ENCODE results near the gene MAGT1. TPM values are rescaled to one million over a fixed set of nuclear protein-coding genes. Genes with fewer than 3 reads are reported as not detected.

MAGT1 gene
- total and polyA plus RNA-seq, 2 of the 4 experiments (the other 2 are of a cell fraction), result 27.3 to 74.7 TPM

DNA sequence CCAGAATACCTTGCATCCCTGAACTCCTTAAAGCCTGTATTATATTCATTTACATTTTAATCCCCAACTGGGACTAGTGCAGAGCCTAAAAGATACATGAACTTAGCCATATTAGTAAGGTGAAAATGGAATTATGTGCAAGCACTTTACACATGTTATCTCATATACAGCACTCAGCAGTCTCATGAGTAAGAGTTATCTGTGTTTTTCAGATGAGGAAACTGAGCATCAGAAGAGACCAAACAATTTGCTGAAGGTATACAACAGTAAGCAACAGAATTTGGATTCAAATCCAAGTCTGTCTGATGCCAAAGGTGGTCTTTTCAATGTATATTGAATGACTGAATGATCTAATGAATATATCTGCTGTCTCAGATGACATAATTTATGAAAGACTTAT lies 27.6 kb upstream of the MAGT1 start:
- H2AK5ac ChIP-seq (ENCODE audit: low read depth, low read length), result no peak overlapping the region
- no peak overlapping the region for H3K23ac ChIP-seq (ENCODE audit: low read depth, low read length)
- no peak overlapping the region for H3K4ac ChIP-seq (ENCODE audit: low read depth, low read length)
- dilution Hi-C loops (cut with HindIII; ENCODE audit: low sequenced_read_pairs, unreplicated experiment), result no loop called here
- H2AK9ac ChIP-seq (replicated peaks; ENCODE audit: low read depth, low read length, poor library complexity), result no peak overlapping the region
- H2BK5ac ChIP-seq (ENCODE audit: low read depth, low read length, poor library complexity, severe bottlenecking), result no peak overlapping the region
- H3K36me3 ChIP-seq (ENCODE audit: control insufficient read depth, insufficient read depth, low read length), result no peaks in the 10 kb centered on the region
- no peak overlapping the region for H3K27ac ChIP-seq (ENCODE audit: insufficient read depth, low read length)
- POLR2A ChIA-PET (ENCODE audit: unreplicated experiment), result no interaction called here
- no peak overlapping the region for H3K18ac ChIP-seq (ENCODE audit: low read depth, low read length)
- H4K91ac ChIP-seq (ENCODE audit: insufficient read depth, low read depth, low read length), result no peak overlapping the region
- no peak overlapping the region for H3K4me2 ChIP-seq (ENCODE audit: low read depth, low read length)
- in situ Hi-C loops (cut with MboI; ENCODE audit: low sequenced_read_pairs), result no loop called here
- H3K4me1 ChIP-seq (ENCODE audit: control insufficient read depth, insufficient read depth, low read length), result peaks cover 2% of the 10 kb centered on the region; the same call in 1 of the 2 replicates
- BruUV-seq (replicated peaks), result no TSS peak
- H3K79me1 ChIP-seq (ENCODE audit: low read depth in 1 of 2, low read length in 2 of 2), result peaks cover 0 to 7% of the 10 kb centered on the region in 2 experiments; a peak in 2 of 4 replicates
- H4K5ac ChIP-seq (ENCODE audit: low read depth, low read length), result no peak overlapping the region
- no peak overlapping the region for H3K14ac ChIP-seq (replicated peaks; ENCODE audit: low read depth, low read length)
- intact Hi-C loops (cut with micrococcal nuclease), result no loop called here
- TF ChIP-seq MAZ (IDR thresholded peaks at IDR 0.05; ENCODE audit: borderline replicate concordance, low read depth, low read length) (no peak), CEBPB (IDR thresholded peaks at IDR 0.05; ENCODE audit: low read depth, low read length) (no peak), NFE2L2 (IDR thresholded peaks at IDR 0.05; ENCODE audit: low read depth, low read length) (no peak), RFX5 (IDR thresholded peaks at IDR 0.05; ENCODE audit: low read depth, low read length) (no peak), RAD21 (IDR thresholded peaks at IDR 0.05; ENCODE audit: low read length) (no peak), FOS (IDR thresholded peaks at IDR 0.05; ENCODE audit: low read depth, low read length) (no peak), SMC3 (IDR thresholded peaks at IDR 0.05; ENCODE audit: low read depth, low read length) (no peak), MAFK (IDR thresholded peaks at IDR 0.05; ENCODE audit: low read depth, low read length) (no peak), POLR2A (IDR thresholded peaks at IDR 0.05; ENCODE audit: low read depth, low read length) (no peak), BHLHE40 (IDR thresholded peaks at IDR 0.05; ENCODE audit: low read depth, low read length) (no peak), CHD1 (IDR thresholded peaks at IDR 0.05; ENCODE audit: low read depth, low read length) (no peak), RCOR1 (IDR thresholded peaks at IDR 0.05; ENCODE audit: insufficient replicate concordance, low read length) (no peak)
- TF ChIP-seq, protein P1, sequence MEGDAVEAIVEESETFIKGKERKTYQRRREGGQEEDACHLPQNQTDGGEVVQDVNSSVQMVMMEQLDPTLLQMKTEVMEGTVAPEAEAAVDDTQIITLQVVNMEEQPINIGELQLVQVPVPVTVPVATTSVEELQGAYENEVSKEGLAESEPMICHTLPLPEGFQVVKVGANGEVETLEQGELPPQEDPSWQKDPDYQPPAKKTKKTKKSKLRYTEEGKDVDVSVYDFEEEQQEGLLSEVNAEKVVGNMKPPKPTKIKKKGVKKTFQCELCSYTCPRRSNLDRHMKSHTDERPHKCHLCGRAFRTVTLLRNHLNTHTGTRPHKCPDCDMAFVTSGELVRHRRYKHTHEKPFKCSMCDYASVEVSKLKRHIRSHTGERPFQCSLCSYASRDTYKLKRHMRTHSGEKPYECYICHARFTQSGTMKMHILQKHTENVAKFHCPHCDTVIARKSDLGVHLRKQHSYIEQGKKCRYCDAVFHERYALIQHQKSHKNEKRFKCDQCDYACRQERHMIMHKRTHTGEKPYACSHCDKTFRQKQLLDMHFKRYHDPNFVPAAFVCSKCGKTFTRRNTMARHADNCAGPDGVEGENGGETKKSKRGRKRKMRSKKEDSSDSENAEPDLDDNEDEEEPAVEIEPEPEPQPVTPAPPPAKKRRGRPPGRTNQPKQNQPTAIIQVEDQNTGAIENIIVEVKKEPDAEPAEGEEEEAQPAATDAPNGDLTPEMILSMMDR (conservative IDR thresholded peaks at IDR 0.05; ENCODE audit: low read depth, low read length), result no peak
- TF ChIP-seq, protein P2, sequence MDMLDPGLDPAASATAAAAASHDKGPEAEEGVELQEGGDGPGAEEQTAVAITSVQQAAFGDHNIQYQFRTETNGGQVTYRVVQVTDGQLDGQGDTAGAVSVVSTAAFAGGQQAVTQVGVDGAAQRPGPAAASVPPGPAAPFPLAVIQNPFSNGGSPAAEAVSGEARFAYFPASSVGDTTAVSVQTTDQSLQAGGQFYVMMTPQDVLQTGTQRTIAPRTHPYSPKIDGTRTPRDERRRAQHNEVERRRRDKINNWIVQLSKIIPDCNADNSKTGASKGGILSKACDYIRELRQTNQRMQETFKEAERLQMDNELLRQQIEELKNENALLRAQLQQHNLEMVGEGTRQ (IDR thresholded peaks at IDR 0.05; ENCODE audit: low read depth, low read length), result no peak
- no peak overlapping the region for H3K9ac ChIP-seq (ENCODE audit: low read depth, low read length)
- H3K56ac ChIP-seq (ENCODE audit: extremely low read depth, insufficient read depth, low read length), result no peak overlapping the region
- CTCF ChIA-PET, result no interaction called here
- ATAC-seq (ENCODE audit: low read depth) (no peak), DNase-seq (no peak)
- peaks cover 4% of the 10 kb centered on the region; the same call in 1 of the 2 replicates for H4K20me1 ChIP-seq (ENCODE audit: insufficient read depth, low read length)
- H2BK120ac ChIP-seq (ENCODE audit: low read depth, low read length), result no peak overlapping the region
- H3K4me3 ChIP-seq (ENCODE audit: insufficient read depth, low read depth, low read length), result no peak overlapping the region
- H3K9me1 ChIP-seq (ENCODE audit: insufficient read depth, low read length), result no peaks in the 10 kb centered on the region
- H2BK15ac ChIP-seq (ENCODE audit: low read depth, low read length), result no peak overlapping the region
- no peaks in the 10 kb centered on the region for H3K27me3 ChIP-seq (ENCODE audit: control insufficient read depth, insufficient read depth, low read length)
- H2AFZ ChIP-seq (replicated peaks; ENCODE audit: low read length, poor library complexity), result no peak overlapping the region
- no peak overlapping the region for H2BK20ac ChIP-seq (ENCODE audit: low read depth, low read length)
- H4K8ac ChIP-seq (ENCODE audit: low read depth in 2 of 2, low read length in 2 of 2), result no peak overlapping the region
- H3K9me3 ChIP-seq (ENCODE audit: control insufficient read depth, insufficient read depth, low read length), result no peaks in the 10 kb centered on the region

Measured in IMR-90 (cell line).